Loucy (cell line): ENCODE measurements around the gene TNFRSF1B.

Source experiments
- CTCF ChIP-seq: fragments of 200-600 bp; sonication (generic); conservative IDR thresholded peaks from 2 replicates; pipeline ENCODE4 v1.5.1; 2014; ENCODE audit warnings: mild to moderate bottlenecking, antibody characterized with exemption, low read length
- EZH2phosphoT487 ChIP-seq: fragments of 200-600 bp; IDR thresholded peaks from 2 replicates; pipeline ENCODE4 v1.6.1; 2018; ENCODE audit warnings: antibody characterized with exemption, mild to moderate bottlenecking, moderate library complexity, borderline replicate concordance

DNA sequence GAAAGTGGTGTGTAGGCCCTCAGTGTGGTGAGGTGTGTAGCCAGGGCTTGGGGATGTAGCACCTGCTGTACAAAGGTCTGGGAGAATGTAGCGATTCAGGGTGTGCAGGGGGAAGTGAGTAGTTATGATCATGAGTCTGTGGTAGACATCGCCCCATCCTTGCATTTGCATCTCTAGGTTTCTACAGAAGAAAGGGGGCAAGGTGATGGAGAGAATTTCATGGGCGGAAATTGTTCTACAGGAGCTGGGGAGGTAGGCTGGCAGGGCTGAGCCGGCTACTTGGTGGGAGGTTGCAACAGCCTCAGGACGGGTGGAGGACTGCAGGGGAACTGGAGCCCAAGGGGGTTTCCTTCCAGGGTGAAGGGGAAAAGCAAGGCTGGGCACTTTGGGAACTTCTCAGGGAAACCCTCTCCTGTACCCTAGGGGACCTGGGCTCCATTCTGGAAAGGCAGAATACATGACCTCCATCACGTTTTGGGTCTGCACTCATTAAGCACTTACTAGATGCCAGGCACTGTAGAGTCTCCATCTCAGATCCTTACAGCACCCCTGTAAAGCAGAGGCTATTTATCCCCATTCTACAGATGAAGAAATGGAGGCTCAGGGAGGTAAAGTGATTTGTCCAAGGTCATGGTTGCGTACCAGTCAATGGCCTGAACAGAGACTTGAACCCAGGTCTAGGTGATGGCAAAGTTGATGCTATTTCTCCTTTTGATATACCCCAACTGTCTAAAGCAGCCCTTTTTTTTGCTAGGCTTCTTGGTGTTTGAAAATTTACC is 14.5 kb upstream of the TNFRSF1B start:
- TF ChIP-seq EZH2phosphoT487 (no peak), CTCF (no peak)
